GM18907 (cell line): ENCODE results near the gene FGD6.
"Not testable (repeated sequence)": the region's sequence is repeated elsewhere in the genome, so short reads cannot be mapped to it uniquely, and the experiment has no call there.

Source experiments
- ATAC-seq: cut with Tn5 transposase; IDR thresholded peaks from one replicate; pipeline ENCODE4 v1.9.1; 2021; ENCODE audit warnings: mild to moderate bottlenecking, moderate library complexity; ENCODE audit not compliant: unreplicated experiment

Gene FGD6

GRCh38 chr12:95217377-95218149 lies at the start of gene FGD6, which contains the start of gene VEZT:
FGD6 (minus strand) TSS chr12:95217467; CDS start chr12:95217240, 227 bp downstream.
VEZT (plus strand) TSS chr12:95217807; CDS start chr12:95217851, 44 bp downstream.
- peak; percentile 95 for ATAC-seq

- ATAC-seq: no peak
Measured at GRCh38 chr12:95266254-95266653, 49.0 kb upstream of the FGD6 start.

- no peak for ATAC-seq
Measured at GRCh38 chr12:95265765-95266164, 48.5 kb upstream of the FGD6 start.

- ATAC-seq: no peak
Measured at GRCh38 chr12:95262808-95263207, 45.5 kb upstream of the FGD6 start.

GRCh38 chr12:95261109-95261508 lies 43.8 kb upstream of the FGD6 start:
- ATAC-seq: no peak

- ATAC-seq: no peak
Measured at GRCh38 chr12:95259368-95259767, 42.1 kb upstream of the FGD6 start.

GRCh38 chr12:95258803-95259202 lies 41.5 kb upstream of the FGD6 start:
- ATAC-seq: no peak

GRCh38 chr12:95258151-95258550 lies 40.9 kb upstream of the FGD6 start:
- no peak for ATAC-seq

- no peak for ATAC-seq
Measured at GRCh38 chr12:95257541-95257940, 40.3 kb upstream of the FGD6 start.

GRCh38 chr12:95253386-95253785 lies 36.1 kb upstream of the FGD6 start:
- ATAC-seq: no peak

- ATAC-seq: no peak
Measured at GRCh38 chr12:95248604-95249360, 31.5 kb upstream of the FGD6 start.

GRCh38 chr12:95248095-95248494 lies 30.8 kb upstream of the FGD6 start:
- ATAC-seq: no peak

- no peak for ATAC-seq
Measured at GRCh38 chr12:95244350-95244749, 27.1 kb upstream of the FGD6 start.

- ATAC-seq: no peak
Measured at GRCh38 chr12:95243497-95244183, 26.4 kb upstream of the FGD6 start.

GRCh38 chr12:95241761-95242506 lies 24.7 kb upstream of the FGD6 start:
- ATAC-seq: no peak

GRCh38 chr12:95241138-95241537 lies 23.9 kb upstream of the FGD6 start:
- not testable (repeated sequence) for ATAC-seq

GRCh38 chr12:95240556-95240955 lies 23.3 kb upstream of the FGD6 start:
- no peak for ATAC-seq

- not testable (repeated sequence) for ATAC-seq
Measured at GRCh38 chr12:95239835-95240234, 22.6 kb upstream of the FGD6 start.

- no peak for ATAC-seq
Measured at GRCh38 chr12:95239216-95239615, 21.9 kb upstream of the FGD6 start.

GRCh38 chr12:95238150-95238549 lies 20.9 kb upstream of the FGD6 start:
- ATAC-seq: no peak

- no peak for ATAC-seq
Measured at GRCh38 chr12:95237315-95237714, 20.0 kb upstream of the FGD6 start.
